Coronary artery (tissue), 2 donors: ENCODE data around the gene FOXK1.

Source experiments
- DNase-seq: peaks from one replicate; pipeline ENCODE4 v3.0.0-alpha.2; 2017; ENCODE audit warnings: low spot score
- H3K27ac ChIP-seq, 2 donors: fragments of 200-600 bp; sonication (generic); one replicate each; pipeline ENCODE4 v1.5.1; 2016 to 2019
- H3K4me3 ChIP-seq: fragments of 200-600 bp; sonication (generic); 2 replicates; pipeline ENCODE4 v1.5.1; 2016; ENCODE audit warnings: mild to moderate bottlenecking, moderate library complexity
- CTCF ChIP-seq: fragments of 200-600 bp; sonication (generic); IDR thresholded peaks from one replicate; pipeline ENCODE4 v1.5.1; 2019; ENCODE audit warnings: antibody characterized with exemption

Gene FOXK1

GRCh38 chr7:4785371-4785770 is 103.3 kb downstream of the FOXK1 start:
- DNase-seq, result no peak
- no peak for TF ChIP-seq CTCF
- H3K4me3 ChIP-seq, result no peak overlapping the region
- H3K27ac ChIP-seq, result no peak overlapping the region

DNA sequence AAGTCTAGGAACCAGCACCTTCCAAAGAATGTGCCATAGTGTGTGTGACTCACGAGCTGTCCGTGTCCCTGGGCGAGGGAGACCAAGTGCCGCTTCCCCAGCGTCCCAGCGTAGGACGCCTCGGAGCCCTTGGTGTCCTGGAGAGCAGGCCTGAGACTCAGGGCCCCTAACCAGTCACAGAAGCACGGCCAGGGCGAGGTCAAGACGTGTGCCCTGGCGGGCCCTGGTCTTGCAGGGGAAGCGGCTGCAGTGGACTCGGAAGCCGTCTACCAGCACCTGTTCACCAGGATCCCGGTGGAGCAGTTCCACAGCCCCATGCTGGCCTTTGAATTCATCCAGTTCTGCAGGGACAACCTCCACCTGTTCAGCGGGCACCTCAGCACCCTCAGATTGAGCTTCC is 103.9 kb downstream of the FOXK1 start:
- no peak for DNase-seq
- TF ChIP-seq CTCF, result no peak
- H3K27ac ChIP-seq, result no peak overlapping the region
- H3K4me3 ChIP-seq, result no peak overlapping the region

- Histone ChIP-seq H3K27ac (no peak overlapping the region), H3K4me3 (no peak overlapping the region)
- TF ChIP-seq CTCF, result no peak
- no peak for DNase-seq
Measured at GRCh38 chr7:4787541-4787940, 105.4 kb downstream of the FOXK1 start.

GRCh38 chr7:4787947-4788626 is 106.0 kb downstream of the FOXK1 start:
- Histone ChIP-seq H3K27ac (no peak overlapping the region), H3K4me3 (no peak overlapping the region)
- DNase-seq, result no peak
- no peak for TF ChIP-seq CTCF

GRCh38 chr7:4788627-4789189 is 106.6 kb downstream of the FOXK1 start:
- Histone ChIP-seq H3K27ac (no peak overlapping the region), H3K4me3 (no peak overlapping the region)
- TF ChIP-seq CTCF, result no peak
- no peak for DNase-seq

- Histone ChIP-seq H3K27ac (no peak overlapping the region), H3K4me3 (no peak overlapping the region)
- TF ChIP-seq CTCF, result no peak
- no peak for DNase-seq
Measured at GRCh38 chr7:4789194-4790077, 107.3 kb downstream of the FOXK1 start.
